GM21528 (cell line): Measurements from ENCODE around the gene FAM76A.
"Not testable (repeated sequence)": the region's sequence is repeated elsewhere in the genome, so short reads cannot be mapped to it uniquely, and the experiment has no call there.

ENCODE experiments used
- ATAC-seq: cut with Tn5 transposase; IDR thresholded peaks from one replicate; pipeline ENCODE4 v1.9.1; 2021; ENCODE audit warnings: mild to moderate bottlenecking, moderate library complexity; ENCODE audit not compliant: unreplicated experiment, low FRiP score

FAM76A gene

GRCh38 chr1:27725374-27726172, at the start of gene FAM76A:
Gene FAM76A, plus strand, starts transcription at chr1:27725961. Its CDS starts 120 bp downstream, at chr1:27726081.
- peak; percentile 94 for ATAC-seq

- ATAC-seq = no peak
These were observed 49.4 kb upstream of the FAM76A start for GRCh38 chr1:27676410-27676809.

DNA sequence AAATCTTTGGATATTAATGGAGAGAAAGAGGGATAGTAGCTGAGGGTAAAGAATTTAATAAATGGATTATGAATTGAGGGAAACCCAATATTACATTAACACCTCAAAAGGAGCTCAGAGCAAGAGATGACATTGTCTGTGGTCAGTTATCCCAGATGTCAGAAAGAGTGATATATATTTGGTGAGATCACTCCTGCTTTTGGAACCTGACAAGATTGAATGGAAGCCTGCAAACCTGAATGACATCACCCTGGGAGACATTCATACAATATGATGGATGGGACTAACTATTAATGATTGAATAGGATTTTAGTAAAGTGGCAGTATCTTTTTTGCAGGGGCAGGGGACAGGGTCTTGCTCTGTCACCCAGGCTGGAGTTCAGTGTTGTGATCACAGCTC, 47.0 kb upstream of the FAM76A start:
- no peak for ATAC-seq

GRCh38 chr1:27680225-27680791, 45.5 kb upstream of the FAM76A start:
- not testable (repeated sequence) for ATAC-seq

DNA sequence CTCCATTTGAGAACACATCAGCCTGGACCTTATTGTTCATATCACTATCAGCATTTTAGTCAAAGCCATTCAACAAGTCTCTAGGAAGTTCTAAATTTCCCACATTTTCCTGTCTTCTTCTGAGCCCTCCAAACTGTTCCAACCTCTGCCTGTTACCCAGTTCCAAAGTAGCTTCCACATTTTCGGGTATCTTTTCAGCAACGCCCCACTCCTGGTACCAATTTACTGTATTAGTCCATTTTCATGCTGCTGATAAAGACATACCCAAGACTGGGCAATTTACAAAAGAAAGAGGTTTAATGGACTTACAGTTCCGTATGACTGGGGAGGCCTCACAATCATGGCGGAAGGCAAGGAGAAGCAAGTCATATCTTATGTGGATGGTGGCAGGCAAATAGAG, 44.2 kb upstream of the FAM76A start:
- ATAC-seq = not testable (repeated sequence)

DNA sequence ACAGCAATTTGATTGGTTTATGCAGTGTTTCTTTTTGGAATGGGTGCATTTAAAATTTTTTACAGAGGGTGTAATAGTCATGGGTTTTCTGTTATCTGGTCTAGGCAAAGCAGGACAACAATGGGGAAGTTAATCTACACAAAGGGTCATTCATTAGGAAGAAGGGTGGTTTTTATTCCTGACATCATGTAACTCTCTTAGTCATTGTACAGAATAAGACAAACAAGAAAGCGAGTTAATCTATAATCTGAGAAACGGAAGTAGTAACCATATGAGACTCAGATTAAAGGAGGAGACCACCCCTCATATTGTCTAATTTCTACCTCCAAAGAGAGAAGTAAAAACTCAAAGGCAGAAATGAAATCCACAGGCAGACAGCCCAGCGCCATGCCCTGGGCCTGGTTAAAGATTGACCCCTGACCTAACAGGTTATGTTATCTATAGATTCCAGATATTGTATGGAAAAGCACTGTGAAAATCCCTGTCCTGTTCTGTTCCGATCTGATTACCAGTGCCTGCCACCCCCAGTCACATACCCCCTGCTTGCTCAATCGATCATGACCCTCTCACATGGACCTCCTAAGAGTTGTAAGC, 43.3 kb upstream of the FAM76A start:
- no peak for ATAC-seq

DNA sequence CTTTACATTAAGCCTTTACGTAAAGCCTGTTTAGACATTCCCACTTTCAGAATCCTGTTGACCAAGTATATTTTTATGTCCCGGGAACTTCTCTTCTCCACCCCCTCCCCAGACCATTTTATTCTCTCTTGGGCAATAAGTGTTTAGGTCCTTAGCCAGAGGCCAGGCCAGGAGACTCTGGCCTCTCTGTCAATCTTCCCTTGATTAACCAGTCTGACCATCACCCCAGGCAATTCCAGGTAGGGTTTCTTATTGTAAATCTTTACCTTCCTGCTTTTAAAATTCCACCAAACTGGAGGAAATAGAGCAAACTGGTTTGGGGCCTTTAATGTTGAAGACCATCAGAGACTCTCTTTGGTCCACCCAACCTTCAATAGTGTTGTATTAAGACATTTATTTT, 41.6 kb upstream of the FAM76A start:
- ATAC-seq = no peak

GRCh38 chr1:27686223-27686990, 39.4 kb upstream of the FAM76A start:
- ATAC-seq = no peak

- ATAC-seq = no peak
These were observed 37.9 kb upstream of the FAM76A start for GRCh38 chr1:27687906-27688305.

- no peak for ATAC-seq
These were observed 36.2 kb upstream of the FAM76A start for GRCh38 chr1:27689423-27690173.

DNA sequence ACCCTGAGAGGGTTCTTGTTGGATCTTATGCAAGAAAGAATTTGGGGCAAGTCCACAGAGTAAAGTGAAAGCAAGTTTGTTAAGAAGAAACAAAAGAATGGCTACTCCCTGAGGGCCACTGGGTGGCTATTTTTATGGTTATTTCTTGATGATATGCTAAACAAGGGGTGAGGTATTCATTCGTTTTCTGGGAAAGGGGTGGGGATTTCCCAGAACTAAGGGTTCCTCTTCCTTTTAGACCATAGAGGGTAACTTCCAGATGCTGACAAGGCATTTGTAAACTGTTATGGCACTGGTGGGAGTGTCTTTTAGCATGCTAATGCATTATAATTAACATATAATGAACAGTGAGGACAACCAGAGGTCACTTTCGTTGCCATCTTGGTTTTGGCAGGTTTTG, 35.6 kb upstream of the FAM76A start:
- no peak for ATAC-seq

DNA sequence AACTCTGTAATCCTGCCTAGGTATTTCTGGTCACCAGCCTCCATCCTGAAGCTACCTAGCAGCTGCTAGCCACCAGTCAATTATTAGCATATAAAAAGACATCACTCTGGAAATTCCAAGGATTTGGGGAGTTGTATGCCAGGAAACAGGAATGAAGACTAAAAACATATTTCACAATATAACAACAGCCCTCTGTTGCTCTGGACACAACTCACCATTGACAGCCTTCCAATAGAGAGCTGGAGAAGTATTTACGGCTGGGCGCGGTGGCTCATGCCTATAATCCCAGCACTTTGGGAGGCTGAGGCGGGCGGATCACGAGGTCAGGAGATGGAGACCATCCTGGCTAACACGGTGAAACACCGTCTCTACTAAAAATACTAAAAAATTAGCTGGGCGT, 28.9 kb upstream of the FAM76A start:
- not testable (repeated sequence) for ATAC-seq

DNA sequence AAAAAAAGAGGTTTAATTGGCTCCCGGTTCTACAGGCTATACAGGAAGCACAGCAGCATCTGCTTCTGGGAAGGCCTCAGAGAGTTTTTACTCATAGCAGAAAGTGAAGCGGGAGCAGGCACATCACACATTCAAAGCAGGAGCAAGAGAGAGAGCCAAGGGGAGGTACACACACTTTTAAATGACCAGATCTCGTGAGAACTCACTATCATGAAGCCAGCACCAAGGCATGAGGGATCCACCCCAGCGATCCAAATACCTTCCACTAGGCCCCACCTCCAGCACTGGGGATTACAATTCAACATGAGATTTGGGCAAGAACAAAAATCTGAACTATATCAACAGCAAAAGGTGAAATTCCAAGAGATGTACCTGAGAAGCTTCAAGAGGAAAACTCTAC, 20.8 kb upstream of the FAM76A start:
- no peak for ATAC-seq

DNA sequence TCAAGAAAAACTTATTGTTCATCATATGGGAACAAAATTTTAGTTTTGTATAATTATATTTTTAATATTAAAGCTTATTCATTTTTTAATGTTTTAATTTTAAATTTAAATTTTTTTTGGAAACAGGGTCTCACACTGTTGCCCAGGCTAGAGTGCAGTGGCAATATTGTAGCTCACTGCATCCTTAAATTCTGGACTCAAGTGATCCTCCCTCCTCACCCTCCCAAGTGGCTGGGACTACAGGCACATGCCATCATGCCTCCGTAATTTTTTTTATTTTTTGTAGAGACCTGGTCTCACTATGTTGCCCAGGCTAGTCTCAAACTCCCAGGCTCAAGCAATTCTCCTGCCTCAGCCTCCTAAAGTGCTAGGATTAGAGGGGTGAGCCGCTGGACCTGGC, 20.2 kb upstream of the FAM76A start:
- no peak for ATAC-seq

GRCh38 chr1:27710574-27710973, 15.2 kb upstream of the FAM76A start:
- no peak for ATAC-seq

DNA sequence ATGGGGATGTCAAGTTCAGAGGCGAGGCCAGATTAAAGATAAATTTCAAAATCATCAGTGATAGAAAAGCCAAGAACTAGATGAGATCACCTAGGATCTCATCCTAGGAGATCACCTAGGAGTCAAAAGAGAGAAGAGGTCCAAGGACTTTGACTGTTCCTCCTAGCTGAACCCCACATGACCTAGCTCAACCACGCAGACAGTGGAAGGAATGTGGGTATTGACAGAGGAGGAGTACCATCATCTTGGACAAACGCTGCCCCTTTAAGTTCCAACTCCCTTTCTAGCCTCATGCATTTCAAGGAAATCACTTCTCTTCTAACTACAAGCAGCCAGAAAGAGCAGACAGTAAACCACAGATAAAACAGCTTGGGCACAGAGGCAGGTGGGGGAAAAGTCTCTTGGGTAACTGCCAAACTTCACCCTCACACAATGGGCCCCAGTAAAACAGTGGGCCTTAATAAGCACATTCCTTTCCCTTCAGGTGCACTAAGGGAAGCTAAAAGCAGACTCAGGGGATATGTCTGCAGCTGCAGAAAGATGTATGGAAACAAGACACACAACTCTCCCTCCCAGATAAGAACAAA, 12.5 kb upstream of the FAM76A start:
- no peak for ATAC-seq

GRCh38 chr1:27713869-27714513, 11.8 kb upstream of the FAM76A start:
- no peak for ATAC-seq

- ATAC-seq = no peak
These were observed 9.4 kb upstream of the FAM76A start for GRCh38 chr1:27716262-27716895.
